NCI-H2029 (cell line): Measurements from ENCODE around the gene IDUA.
A peak's percentile ranks its signal among the peaks of the same experiment; 100 is the strongest.

Experiments
- DNase-seq: peaks from one replicate; lab custom pipeline; 2025; lab: John Stamatoyannopoulos, UW

IDUA gene

DNA sequence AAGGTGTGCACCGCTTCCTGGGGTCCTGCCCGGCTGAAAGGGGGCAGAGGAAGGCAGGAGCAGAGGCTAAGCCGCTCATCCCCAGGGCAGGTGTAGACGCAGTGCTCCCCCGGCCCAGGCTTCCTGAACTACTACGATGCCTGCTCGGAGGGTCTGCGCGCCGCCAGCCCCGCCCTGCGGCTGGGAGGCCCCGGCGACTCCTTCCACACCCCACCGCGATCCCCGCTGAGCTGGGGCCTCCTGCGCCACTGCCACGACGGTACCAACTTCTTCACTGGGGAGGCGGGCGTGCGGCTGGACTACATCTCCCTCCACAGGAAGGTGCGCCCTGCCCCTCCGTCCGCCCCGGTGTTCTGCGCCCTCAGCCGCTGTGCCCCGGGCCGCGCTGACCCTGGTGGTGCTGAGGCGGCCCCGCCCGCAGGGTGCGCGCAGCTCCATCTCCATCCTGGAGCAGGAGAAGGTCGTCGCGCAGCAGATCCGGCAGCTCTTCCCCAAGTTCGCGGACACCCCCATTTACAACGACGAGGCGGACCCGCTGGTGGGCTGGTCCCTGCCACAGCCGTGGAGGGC lies 14.8 kb downstream of the IDUA start:
- DNase-seq = no peak

DNA sequence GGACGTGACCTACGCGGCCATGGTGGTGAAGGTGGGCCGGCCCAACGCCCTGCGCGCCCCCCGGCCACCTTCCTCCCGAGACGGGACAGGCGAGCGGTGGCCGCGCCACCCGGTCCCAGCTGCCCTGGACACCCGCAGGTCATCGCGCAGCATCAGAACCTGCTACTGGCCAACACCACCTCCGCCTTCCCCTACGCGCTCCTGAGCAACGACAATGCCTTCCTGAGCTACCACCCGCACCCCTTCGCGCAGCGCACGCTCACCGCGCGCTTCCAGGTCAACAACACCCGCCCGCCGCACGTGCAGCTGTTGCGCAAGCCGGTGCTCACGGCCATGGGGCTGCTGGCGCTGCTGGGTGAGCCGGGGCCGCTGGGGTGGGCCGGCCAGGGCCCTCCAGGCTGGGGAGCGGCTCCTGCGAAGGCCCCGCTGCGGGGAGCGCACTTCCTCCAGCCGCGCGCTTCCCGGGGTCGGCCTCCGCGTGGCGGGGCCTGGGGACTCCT lies 15.3 kb downstream of the IDUA start:
- no peak for DNase-seq

- DNase-seq = no peak
These were observed 15.9 kb downstream of the IDUA start for GRCh38 chr4:1002631-1003251.

- no peak for DNase-seq
These were observed 16.6 kb downstream of the IDUA start for GRCh38 chr4:1003271-1004070.

- DNase-seq = no peak
These were observed 17.2 kb downstream of the IDUA start for GRCh38 chr4:1004071-1004418.

DNA sequence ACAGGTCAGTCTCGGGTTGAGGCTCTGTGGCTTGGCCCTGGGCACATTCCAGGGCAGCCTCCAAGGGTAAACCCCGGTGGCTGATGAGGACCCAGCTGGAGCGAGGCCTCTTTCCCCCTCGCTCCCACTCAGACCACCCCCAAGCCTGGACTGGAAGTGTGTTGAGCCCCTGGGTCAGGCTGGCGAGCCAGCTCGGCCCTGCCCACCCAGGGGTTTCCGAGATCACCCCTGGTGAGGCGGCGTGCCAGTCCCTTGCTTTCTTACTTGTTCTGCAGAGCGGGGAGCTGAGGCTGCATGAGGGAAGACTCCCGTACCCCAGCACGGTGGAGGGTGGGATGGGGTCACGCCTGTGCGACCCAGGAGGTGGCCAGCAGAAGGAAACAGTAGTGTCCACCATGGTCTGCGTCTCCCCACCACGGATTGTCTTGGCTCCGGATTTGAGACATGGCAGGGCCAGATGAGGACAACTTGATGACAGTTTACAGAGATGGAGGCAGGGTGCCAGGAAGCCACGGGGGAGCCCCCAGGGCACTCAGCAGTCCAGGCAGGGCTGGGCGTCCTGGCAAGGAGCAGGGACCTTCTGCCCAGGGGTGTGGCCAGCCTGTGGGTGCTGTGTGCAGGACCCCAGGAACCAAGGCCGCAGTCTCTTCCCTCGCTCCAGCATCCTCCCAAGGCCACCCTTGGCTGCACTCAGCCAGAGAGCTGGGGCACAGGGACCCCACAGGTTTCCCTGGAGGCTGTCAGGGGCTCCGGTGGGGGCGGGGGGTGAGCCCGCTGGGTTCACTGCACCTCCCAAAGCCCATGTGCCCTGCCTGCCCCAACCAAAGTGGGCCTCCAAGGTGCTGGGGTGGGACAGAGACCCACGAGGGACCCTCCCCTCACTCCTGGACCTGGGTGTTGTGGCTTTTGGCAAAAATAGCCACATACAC lies 18.0 kb downstream of the IDUA start:
- no peak for DNase-seq

GRCh38 chr4:1006856-1007255 lies 20.0 kb downstream of the IDUA start:
- no peak for DNase-seq

GRCh38 chr4:1008840-1009541 lies 22.1 kb downstream of the IDUA start:
- DNase-seq = no peak

GRCh38 chr4:1009542-1010394 lies 22.9 kb downstream of the IDUA start:
- DNase-seq = peak; percentile 58

GRCh38 chr4:1010395-1011021 lies 23.7 kb downstream of the IDUA start:
- peak; percentile 29 for DNase-seq

- DNase-seq = peak; percentile 40
These were observed 24.3 kb downstream of the IDUA start, which contains the start of gene FGFRL1 for GRCh38 chr4:1011022-1011665. Gene FGFRL1 (plus strand): TSS chr4:1011626. CDS start chr4:1012486, 860 bp downstream.

DNA sequence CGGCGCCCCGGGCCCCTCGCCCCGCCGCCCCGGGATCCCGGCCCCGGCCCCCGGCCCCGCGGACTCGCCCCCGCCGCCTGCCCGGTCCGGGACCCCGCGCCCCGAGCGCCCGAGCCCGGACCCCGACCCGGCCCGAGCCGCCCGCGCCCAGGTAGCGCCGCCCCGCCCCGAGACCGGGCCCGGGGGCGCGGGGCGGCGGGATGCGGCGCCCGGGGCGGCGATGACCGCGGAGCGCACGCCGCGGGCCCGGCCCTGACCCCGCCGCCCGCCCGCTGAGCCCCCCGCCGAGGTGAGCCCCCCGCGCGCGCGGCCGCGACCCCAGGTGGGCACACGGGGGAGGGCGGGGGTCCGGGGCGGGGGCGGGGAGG lies 24.8 kb downstream of the IDUA start:
- DNase-seq = no peak

DNA sequence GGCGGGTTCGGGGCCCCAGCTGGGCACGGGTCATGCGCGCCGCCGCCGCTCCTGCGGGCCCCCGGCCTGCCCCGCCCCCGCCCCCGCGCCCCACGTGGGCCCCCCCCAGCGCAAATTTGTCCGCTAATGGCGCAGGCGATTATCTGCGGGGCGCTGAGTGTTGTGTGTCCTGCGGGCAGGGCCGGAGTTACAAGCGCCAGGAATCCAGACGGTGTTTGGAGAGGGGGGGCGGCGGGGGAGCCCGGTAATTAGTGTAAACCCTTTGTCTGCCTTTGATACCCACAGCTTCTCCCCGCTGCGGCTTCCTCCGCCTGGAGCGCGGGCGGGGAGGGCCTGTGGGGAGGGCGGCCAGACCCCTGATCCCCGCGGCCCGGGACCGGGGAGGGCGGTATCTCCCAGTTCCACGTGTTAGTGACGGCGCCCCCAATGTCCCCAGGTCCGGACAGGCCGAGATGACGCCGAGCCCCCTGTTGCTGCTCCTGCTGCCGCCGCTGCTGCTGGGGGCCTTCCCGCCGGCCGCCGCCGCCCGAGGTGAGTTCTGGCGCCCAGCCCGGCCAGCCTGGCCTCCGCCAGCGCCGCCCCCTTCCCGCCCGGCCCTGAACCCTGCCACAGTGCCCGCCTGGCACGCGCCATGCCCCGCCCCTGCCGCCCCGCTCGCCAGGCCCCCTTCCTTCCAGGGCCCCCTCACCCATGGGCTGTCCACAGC lies 25.3 kb downstream of the IDUA start:
- peak; percentile 6 for DNase-seq

GRCh38 chr4:1013225-1014073 lies 26.6 kb downstream of the IDUA start:
- DNase-seq = no peak

GRCh38 chr4:1014291-1015167 lies 27.7 kb downstream of the IDUA start:
- DNase-seq = no peak

- no peak for DNase-seq
These were observed 28.3 kb downstream of the IDUA start for GRCh38 chr4:1015179-1015578.

DNA sequence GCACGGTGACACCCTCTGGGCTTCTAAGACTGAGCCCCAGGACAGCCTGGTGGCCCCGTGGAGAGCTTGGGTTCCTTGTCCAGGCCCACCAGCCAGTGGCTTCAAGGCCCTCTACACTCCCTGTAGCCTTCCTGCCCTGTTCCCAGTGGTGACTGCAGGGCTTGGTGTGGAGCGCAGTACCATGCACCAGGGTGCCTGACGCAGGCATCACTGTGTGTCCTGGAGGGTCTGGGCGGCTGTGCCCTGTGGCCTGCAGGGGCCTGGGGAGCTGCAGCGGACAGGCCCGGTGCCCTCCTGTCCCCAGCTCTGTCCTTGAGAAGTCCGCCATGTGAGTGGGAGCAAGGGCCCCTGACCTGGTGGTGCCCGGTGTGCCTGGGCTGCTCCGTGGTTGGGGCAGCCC lies 28.9 kb downstream of the IDUA start:
- DNase-seq = no peak
